NCI-H2107 (cell line): ENCODE results near the gene PIK3IP1.
A peak's percentile ranks its signal among the peaks of the same experiment; 100 is the strongest.
"Not testable (repeated sequence)": the region's sequence is repeated elsewhere in the genome, so short reads cannot be mapped to it uniquely, and the experiment has no call there.

Source experiments
- DNase-seq: peaks from one replicate; lab custom pipeline; 2025; lab: John Stamatoyannopoulos, UW

The PIK3IP1 gene, protein sequence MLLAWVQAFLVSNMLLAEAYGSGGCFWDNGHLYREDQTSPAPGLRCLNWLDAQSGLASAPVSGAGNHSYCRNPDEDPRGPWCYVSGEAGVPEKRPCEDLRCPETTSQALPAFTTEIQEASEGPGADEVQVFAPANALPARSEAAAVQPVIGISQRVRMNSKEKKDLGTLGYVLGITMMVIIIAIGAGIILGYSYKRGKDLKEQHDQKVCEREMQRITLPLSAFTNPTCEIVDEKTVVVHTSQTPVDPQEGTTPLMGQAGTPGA

DNA sequence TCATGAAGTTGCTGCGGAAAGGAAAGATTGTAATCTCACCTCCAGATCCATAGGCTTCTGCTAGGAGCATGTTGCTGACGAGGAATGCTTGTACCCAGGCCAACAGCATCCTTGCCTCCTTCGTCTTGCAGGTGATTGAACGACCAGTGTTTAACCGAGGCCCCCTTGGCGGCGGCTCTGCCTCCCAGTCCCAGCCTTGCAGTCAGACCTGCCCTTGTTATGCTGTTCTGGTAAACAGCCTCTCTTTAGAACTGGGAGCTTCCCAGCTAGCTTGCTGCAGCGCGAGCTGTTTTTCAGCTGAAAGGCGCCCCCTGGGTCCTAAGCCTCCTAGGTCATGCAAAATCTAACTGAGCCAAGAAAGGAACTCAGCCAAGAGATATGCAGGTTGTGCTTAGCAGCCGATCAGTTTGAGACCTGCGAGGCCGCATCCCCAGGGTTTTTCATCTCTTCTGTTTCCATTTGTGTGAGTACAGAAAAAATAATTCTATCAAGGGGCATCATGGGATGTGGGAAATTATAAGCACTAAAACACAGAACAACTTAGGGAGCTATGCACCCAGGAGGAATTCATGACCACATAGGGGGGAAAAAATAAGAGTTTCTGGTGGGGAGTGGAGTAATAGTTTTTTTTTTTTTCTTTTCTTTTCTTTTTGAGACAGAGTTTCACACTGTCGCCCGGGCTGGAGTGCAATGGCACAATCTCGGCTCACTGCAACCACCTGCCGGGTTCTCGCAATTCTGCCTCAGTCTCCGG, at the start of gene PIK3IP1:
TSS of gene PIK3IP1 (minus strand) at position 253 of the 754 bp plus-strand sequence. CDS start at position 109, 144 bp downstream.
- DNase-seq, result peak; percentile 55

DNA sequence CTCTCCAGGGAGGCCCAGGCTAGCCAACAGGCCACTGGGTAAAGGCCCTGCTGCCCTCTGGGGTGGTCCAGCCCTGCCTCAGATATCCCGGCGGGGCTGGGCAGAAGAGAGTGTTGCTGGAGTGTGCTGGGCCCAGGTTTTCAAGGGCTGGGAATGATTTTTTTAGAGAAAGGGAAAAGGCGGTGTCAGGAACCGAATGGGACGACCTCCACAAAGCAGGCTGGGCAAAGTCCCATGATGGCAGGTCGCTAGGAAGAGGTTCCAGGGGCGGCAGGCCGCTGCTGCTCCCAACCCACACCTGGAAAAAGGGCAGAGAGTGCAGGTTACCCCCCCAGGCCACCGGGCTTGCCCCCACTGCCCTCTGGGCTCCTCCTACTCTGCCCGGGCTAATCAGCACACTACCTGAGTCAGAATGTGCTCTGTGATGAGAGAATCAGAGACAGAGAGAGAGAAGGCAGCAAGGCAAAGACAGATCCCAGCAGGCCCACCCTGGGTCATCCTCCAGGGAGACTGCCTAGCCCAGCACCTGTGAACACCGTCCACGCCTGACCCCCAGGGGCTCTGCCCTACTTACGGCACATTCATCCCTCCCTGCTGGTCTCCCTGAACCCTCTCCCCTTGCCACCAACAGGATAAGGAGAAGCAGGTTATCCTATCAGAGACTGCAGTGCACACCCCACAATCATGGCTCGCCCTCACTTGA, 49.2 kb upstream of the PIK3IP1 start:
- DNase-seq, result no peak

DNA sequence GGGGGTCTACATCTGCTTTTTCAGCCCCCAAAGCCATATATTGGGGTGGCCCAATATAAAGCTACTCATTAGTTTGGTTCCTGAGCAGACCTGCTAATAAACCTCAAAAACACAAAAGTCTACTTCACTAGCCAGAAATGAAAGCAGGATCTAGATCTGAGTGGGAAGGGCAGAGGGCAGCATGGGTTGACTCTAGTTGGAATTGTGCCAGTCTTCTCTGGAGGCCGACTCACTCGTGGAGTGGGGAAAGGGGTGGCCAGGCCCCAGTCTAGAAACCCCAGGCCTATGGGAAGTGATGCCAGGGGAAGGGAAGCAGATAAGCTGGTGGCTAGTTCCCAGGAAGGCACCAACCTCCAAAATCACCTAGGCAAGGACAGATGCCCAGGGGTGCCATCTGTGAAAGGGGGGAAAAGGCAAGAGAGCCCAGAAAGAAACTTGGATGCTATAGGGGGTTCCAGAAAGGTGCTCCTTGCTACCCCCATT, 48.5 kb upstream of the PIK3IP1 start:
- no peak for DNase-seq

DNA sequence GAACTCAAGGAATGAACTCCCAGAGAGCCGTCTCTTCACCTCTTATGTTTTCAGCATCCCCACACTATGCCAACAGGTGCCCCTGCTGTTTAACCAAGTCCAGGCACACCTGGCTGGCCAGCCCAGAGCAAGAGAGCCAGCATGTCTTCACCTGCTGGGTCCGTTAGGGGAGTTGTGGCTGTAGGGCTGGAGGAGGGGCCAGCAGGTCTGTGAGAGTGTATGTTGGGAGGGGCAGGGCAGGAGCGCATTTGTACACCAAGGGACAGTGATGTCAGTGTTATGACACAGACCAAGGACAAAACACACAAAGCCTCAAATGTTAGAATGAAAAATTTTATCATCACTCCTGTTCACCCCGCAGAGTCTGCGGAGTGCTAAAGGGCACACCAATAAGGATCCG, 48.1 kb upstream of the PIK3IP1 start:
- DNase-seq, result no peak

DNA sequence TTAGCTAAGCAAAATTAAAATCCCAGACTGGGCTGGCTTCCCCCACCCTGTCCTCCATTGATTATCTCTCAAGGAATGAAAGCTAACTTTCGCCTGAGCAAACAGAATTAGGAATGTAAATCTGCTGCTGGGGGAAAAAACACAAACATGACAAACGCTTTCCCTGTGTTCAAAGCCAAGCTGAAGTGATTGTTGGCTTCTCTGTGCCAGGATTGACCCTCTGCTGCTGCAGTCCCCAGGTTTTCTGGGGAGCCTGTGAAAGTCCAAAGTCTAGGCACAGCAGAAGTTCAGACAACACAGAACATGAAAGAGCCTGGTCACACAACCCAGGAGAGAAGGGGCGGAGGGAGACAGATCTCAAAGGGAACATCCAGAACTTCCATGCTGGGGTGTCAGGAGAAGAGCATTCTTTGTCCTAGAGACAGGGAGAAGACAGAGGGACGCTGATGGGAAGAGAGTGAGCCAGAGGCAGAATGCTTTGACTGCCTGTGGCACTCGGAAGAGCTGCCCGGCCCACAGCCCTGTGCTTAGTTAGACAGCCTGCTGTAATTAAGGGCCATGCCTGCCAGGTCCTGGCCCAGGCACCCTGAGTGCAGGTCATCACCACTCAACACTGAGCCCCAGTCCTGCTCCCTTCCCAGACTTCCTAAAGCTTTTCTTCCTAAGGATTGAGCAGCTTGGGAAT, 47.0 kb upstream of the PIK3IP1 start:
- no peak for DNase-seq

DNA sequence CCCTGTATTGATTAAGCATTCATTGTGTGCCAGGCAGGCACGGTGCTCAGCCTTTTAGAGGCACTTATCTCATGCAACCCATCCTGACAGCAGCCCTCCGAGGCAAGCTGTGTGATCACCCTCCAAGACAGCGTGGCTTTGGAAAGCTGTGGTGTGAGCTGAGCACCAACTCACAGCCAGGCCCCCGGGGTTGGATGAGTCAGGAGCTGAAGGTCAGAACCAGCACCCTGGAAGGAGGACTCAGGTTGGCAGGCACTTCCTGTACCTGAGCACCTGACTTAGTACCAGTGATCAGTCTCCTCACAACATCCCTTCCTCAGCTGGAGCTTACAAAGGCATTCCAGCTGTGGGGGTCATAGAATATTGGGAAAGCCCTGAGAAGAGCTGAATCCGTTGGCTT, 44.9 kb upstream of the PIK3IP1 start:
- DNase-seq, result no peak

DNA sequence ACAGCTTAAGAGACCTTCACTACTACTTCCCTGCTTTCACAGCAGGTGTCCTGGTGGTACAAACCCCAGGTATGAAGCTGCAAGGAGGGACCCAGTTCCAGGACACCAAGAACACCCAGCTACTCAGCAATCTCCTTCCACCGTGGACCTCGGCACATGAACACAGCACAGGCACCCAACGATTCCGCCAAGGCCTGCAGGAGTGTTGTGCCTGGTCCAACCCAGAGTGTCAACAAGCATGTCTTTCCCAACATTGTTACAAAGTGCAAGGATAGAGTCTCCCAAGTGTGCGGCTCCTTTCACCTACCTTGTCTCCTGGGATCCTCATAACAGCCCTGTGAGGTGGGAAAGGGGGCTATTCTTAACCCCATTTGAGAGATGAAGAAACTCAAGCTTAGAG, 42.0 kb upstream of the PIK3IP1 start:
- no peak for DNase-seq

DNA sequence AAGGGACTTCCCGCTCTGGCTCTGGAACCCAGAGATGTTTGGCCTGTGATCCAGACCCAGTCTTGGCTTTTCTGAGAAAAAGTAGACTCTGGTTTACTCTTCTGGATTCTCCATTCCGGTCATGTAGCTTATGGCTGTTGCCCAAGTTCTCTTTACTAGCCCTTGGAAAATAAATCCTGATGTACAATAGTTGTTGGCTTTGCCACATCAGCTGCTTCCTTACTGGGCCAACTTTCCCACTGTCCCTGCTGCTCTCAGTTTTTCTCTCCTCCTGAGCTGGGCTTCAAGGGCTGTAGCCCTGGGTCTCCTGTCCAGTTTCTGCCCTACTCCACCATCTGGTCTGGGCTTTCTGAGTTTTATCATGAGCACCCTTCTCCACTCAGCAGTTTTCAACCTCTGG, 41.4 kb upstream of the PIK3IP1 start:
- no peak for DNase-seq

DNA sequence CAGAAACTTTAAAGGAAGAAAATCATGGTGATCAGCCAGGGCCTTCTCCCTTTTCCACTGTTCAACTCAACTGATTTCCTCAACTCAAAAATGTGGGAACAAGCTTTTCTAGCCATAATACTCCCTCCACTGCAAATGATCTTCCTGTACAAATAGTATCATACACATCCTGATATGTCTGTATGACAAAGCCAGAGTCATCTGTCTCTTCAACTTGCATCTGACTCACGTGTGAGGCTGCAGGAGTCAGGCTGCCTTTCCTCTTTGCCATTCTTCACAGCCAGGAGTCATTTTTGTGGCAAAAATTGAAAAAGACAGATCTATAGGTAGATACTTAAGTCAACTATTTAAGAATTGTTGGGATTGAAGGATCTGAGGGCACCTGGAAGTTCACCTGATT, 40.6 kb upstream of the PIK3IP1 start:
- DNase-seq, result no peak

DNA sequence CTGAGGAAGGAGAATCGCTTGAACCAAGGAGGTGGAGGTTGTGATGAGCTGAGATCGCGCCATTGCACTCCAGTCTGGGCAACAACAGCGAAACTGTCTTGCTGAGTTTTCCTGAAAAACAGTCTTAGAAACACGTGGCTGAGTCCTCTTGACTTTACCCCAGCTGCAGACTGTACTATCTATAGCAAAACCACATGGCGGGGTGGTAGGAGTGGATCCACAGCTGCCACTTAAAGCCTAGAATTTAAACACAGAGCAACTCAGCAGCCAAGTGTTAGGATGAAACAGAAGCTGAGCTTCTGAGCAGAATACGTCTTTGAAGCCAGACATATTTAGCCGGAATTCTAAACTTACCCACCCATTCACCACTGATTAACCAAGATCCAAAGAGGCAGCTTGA, 39.7 kb upstream of the PIK3IP1 start:
- no peak for DNase-seq

DNA sequence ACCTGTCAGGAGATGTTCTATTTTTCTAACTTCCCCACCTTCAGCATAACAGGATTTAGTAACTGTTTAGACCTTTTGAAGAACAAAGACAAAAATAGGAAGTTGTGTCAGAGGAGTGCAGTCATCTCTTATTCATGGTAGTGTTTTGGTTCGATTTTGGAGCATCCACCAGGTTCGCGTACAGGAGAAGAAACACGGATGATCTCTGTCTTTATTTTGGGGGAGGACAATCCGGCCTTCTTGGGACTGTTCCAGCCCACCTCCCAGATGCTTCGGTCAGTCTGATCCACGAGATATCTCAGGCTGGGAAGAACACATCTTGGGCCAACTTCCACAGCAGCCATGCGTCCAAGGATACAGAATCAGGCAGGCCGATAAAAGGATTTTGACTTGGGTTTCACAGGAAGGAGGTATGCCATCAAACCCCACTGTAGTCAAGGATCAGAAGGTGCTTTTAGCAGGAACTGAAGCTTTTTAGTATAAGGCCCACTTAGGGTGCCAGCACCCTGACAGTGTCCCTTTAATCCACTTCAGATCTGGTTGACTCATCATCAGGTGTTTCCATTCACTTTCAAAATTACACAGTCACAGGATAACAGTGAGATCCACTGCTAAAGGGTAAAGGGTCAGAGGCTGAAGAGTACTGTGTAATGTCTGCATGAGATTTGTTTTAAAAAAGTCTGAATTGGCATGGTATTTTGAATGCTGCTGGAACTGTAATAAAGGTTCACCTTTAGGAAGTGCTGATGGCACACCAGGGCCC, 37.3 kb upstream of the PIK3IP1 start:
- DNase-seq, result no peak

DNA sequence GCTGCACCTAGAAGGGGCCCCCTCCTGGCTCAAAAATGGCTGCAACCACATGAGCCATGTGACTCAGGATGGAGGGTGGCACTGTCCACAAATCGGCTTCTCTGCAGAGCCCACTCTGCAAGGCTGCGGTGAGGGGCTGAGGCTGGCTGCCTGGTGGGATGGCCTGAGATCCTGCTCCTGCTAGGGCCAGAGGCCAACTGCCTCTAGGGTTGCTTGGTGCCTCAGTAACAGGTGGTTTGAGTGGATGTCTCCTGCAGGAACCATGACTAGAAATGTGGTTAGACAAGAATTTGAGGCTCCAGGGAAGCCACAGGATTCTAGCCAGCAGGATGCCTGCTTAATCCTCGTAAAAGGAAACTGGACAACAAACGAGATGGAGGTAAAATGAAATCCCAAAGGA, 36.7 kb upstream of the PIK3IP1 start:
- no peak for DNase-seq

DNA sequence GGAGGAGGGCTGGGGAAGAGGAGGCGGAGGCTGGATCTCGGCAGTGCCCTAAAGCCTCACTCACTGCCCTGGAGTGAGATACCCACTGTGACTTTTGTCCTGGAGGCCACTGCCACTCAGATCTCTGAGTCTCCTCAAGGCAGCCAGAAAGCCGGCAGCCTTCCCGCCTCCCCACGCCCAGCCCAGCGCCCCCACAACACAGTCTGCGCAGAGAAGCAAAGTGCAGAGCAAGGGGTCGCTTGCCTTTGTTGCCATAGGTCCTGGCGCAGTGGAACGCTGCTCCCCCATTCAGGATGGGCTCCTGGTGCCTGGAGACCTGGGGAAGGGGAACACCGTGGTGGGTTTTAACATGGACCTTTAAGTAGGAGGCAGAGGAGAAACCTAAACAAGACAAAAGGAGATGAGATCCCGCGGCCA, 36.3 kb upstream of the PIK3IP1 start:
- DNase-seq, result no peak

DNA sequence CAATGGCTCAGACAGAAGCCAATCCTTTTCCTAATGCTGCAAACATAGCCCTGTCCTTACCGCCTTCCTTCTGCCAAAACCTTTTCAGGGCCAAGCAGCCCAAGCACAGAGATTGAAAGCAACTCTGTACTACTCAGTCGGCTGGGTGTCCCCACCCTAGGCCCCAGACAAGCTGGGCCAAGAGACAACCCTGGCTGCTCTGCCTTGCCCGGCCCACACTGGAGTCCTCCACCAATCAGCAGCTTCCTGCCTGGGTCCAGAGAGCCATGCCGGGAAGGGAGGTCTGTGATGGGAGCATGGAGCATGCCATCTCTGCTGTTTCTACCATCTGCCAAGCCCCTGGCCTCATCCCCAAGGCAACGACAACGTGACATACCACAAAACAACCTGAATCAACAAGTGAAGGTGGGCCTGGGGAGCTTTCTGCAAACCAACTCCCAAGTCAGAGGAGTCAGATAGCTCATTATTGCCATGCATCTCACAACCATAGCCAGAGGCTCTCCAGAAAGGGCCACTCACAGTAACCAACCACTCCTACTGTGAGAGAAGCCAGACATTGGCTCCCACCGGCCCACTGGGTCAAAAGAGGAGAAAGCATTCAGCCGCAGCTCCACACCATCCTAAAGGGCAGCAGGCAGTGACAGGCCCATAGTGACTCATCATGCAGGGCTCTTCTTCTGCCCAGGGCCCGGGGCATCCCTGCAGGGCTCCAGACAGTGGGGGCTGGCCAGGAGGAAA, 35.7 kb upstream of the PIK3IP1 start:
- DNase-seq, result no peak

DNA sequence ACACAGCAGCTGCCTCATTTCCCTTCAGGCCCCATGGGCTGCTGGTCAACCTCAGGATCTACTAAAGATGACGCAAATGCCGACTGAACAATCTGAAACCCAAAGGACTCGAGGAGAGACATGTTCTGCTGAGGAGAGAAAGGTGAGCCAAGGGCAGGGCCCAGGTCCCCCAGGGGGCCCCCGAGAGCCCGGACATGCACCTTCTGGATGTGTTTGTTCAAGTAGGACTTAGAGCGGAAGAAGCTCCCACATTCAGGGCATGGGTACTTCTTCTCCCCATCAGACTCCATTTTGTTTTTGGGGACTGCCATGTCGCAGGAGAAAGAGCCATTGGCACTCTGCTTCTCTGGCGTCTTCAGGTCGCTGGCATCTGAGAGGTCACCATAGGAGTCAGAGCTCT, 34.6 kb upstream of the PIK3IP1 start:
- DNase-seq, result no peak

DNA sequence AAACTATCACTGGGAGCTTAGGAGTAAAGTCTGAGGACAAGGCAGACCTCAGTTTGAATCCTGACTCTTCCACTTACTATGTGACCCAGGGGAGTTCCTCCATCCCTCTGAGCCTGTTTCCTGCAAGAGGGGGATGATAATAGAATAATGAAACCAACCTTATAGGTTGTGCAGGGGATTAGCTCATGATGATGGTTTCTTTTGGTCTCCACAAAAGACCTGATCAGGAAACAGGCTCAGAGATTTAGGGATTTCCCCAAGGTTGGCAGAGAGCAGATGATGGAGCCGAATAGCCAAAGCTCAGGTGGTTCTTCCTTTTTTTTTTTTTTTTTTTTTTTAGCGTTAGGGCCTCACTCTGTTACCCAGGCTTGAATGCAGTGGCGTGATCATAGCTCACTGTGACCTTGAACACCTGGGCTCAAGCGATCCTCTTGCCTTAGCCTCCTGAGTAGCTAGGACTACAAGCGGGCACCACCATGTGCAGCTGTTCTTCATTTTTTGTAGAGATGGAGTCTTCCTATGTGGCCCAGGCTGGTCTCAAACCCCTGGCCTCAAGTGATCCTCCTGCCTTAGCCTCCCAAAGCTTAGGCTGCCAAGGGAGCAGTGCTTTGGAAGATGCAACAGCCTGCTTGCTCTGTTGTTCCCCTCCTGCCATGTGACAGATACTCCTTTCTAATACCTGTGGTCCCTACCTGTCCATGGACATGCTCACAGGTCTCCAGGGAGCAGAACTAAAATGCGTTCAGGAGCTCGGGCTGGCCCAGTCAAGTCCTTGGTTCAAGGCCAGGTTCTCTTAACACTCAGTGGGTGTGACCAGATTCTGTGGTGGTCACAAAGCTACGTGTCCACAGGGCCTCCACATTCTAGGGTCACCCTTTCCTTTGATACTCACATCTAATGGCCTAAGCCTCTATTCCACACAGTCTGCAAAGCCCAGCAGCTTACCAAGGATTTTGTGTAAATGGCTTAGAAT, 31.6 kb upstream of the PIK3IP1 start:
- no peak for DNase-seq

DNA sequence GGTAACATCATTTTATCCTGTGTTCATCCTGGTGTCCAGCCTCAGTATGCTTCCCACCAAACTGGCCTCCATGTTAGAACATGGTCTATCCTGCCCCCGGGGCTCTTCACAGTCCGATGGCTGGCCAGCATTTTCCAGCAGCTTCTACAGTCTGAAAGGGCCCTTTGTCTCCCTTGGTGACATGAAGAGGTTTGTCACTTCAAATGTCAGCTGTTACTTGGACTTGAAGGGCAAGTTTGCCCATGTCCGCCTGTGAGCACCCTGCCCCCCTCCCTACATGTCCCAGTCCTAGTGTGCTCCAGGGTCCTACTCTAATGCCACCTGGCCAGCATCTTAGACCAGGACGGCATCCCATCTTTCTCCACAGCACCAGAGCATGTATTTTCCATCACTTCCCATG, 29.1 kb upstream of the PIK3IP1 start:
- DNase-seq, result no peak

DNA sequence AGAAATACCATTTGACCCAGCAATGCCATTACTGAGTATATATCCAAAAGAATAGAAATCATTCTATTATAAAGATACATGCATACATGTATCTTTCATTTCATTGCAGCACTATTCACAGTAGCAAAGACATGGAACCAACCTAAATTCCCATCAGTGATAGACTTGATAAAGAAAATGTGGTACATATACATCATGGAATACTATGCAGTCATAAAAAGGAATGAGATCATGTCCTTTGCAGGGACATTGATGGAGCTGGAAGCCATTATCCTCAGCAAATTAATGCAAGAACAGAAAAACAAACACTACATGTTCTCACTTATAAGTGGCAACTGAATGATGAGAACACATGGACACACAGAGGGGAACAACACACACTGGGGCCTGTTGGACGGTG, 21.9 kb upstream of the PIK3IP1 start:
- DNase-seq, result not testable (repeated sequence)

DNA sequence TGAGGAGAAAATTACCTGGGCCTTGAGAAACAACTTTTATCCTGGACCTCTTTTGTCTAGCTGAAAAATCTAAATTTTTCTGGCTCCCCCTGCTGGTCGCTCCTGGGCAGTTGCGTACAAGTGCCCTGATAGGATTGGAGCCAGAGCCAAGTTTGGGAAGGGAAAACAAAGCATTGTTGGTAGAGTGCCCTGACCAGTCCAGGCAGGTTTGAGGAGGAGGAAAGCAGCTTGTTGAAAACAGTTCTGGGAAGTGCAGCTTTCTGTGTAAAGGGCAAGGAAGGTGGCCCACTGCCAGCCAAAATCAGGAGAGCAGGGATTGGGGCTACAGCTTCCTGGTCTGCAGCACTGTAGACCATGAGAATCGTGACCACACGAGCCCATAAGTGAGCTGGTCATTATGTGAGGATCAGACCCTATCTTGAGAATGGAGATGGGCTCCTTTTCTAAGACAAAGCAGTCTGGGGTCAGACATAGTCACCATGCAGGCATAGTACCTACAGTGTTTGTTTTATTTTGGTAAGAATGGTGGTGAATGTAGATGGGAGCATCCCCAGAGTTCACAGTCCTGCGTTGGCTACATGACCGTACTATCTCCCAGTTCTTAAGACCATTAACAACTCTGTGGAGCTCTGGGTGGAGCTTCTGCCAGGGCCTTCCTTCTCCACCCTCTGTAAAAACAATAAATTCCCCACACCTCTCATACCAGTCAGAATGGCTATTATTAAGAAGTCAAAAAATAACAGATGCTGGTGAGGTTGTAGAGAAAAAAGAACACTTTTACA, 21.3 kb upstream of the PIK3IP1 start:
- peak; percentile 43 for DNase-seq
